HG03135 (cell line): ENCODE measurements around the gene ZNF222.

Experiments used
- ATAC-seq: cut with Tn5 transposase; IDR thresholded peaks from one replicate; pipeline ENCODE4 v1.9.1; 2021; ENCODE audit warnings: mild to moderate bottlenecking, moderate library complexity; ENCODE audit not compliant: unreplicated experiment

The ZNF222 gene

GRCh38 chr19:44051650-44052402 lies 26.6 kb downstream of the ZNF222 start, which contains the start of gene ZNF223:
Gene ZNF223 (plus strand): TSS chr19:44052036. CDS start chr19:44055177, 3,141 bp downstream.
- ATAC-seq, result no peak

GRCh38 chr19:44055870-44056269 lies 30.7 kb downstream of the ZNF222 start:
- no peak for ATAC-seq

- no peak for ATAC-seq
Observed at GRCh38 chr19:44059229-44059628, 34.0 kb downstream of the ZNF222 start.

- ATAC-seq, result no peak
Observed at GRCh38 chr19:44061038-44061437, 35.9 kb downstream of the ZNF222 start.

- no peak for ATAC-seq
Observed at GRCh38 chr19:44066305-44066704, 41.1 kb downstream of the ZNF222 start.

GRCh38 chr19:44069415-44069814 lies 44.2 kb downstream of the ZNF222 start:
- no peak for ATAC-seq

- peak; percentile 91 for ATAC-seq
Observed at GRCh38 chr19:44071824-44072542, 46.8 kb downstream of the ZNF222 start, which contains the start of gene ZNF284. Gene ZNF284 (plus strand): TSS chr19:44072159. CDS start chr19:44076390, 4,231 bp downstream.

- peak; percentile 14 for ATAC-seq
Observed at GRCh38 chr19:44072543-44073401, 47.6 kb downstream of the ZNF222 start.

GRCh38 chr19:44076325-44076724 lies 51.1 kb downstream of the ZNF222 start:
- ATAC-seq, result no peak
